GM13977 (cell line): ENCODE measurements around the gene SH3BP4.

ENCODE experiments used
- DNase-seq: peaks from one replicate; pipeline ENCODE4 v3.0.0; 2012; ENCODE audit warnings: low spot score
- in situ Hi-C: fragments of 300-500 bp; cut with MboI; formaldehyde crosslinking; loops from one replicate; pipeline ENCODE4 v1.12.0; 2022; ENCODE audit warnings: low sequenced_read_pairs, low pct_unique_long_range_greater_than_20kb, mixed read lengths, inconsistent platforms; ENCODE audit not compliant: unreplicated experiment
- TF ChIP-seq, protein P1 (sequence below): IDR thresholded peaks from 2 replicates; pipeline ENCODE4 v1.5.1; 2012; ENCODE audit warnings: mild to moderate bottlenecking, control low read depth; ENCODE audit not compliant: insufficient read depth; ENCODE audit errors: extremely low read depth, missing control alignments

The SH3BP4 gene

GRCh38 chr2:235096447-235096846 is 144.6 kb downstream of the SH3BP4 start:
- DNase-seq: no peak
- TF ChIP-seq, protein P1, sequence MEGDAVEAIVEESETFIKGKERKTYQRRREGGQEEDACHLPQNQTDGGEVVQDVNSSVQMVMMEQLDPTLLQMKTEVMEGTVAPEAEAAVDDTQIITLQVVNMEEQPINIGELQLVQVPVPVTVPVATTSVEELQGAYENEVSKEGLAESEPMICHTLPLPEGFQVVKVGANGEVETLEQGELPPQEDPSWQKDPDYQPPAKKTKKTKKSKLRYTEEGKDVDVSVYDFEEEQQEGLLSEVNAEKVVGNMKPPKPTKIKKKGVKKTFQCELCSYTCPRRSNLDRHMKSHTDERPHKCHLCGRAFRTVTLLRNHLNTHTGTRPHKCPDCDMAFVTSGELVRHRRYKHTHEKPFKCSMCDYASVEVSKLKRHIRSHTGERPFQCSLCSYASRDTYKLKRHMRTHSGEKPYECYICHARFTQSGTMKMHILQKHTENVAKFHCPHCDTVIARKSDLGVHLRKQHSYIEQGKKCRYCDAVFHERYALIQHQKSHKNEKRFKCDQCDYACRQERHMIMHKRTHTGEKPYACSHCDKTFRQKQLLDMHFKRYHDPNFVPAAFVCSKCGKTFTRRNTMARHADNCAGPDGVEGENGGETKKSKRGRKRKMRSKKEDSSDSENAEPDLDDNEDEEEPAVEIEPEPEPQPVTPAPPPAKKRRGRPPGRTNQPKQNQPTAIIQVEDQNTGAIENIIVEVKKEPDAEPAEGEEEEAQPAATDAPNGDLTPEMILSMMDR: no peak
- in situ Hi-C loops: no loop called here

DNA sequence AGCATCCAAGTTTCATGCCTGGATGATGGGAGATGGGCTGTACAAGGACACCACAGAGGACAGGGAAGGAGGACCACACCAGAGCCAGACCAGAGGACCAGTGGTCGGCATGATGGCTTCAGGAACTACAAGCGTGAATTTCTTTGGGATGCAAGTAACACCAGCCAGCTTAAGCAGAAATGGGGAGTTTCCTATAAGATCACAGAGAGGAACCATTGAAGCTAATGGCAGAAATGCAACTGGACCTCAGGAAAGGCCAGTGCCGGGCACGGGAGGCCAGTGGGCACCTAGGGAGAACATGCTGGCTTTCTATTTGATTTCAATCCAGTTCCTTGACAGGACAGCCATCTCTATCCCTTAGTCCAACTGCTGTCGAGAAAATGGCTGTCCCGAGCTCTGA is 145.4 kb downstream of the SH3BP4 start:
- in situ Hi-C loops: no loop called here
- TF ChIP-seq, protein P1: no peak

DNA sequence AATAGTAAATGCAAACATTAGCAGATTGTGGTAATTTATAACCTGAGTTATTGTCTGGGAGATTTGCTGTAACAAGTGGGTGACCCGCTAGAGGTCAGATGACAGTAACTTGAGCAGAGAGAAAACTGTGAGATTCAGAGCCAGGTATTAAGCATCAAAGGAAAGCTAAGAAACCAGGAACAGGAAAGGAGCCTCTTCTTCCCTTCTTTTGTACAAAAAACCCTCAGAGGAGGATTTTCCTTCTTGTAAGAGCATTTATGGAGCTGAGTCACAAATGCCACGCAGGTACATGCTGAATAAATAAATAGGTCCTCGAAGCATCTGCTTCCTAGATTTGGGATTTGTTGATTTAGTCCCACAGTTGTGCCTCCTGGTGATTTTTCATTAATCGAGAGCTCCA is 146.5 kb downstream of the SH3BP4 start:
- TF ChIP-seq, protein P1: no peak
- no peak for DNase-seq
- in situ Hi-C loops: no loop called here

More for the DNA sequence above, 145.4 kb downstream of the SH3BP4 start:
- no peak for DNase-seq

DNA sequence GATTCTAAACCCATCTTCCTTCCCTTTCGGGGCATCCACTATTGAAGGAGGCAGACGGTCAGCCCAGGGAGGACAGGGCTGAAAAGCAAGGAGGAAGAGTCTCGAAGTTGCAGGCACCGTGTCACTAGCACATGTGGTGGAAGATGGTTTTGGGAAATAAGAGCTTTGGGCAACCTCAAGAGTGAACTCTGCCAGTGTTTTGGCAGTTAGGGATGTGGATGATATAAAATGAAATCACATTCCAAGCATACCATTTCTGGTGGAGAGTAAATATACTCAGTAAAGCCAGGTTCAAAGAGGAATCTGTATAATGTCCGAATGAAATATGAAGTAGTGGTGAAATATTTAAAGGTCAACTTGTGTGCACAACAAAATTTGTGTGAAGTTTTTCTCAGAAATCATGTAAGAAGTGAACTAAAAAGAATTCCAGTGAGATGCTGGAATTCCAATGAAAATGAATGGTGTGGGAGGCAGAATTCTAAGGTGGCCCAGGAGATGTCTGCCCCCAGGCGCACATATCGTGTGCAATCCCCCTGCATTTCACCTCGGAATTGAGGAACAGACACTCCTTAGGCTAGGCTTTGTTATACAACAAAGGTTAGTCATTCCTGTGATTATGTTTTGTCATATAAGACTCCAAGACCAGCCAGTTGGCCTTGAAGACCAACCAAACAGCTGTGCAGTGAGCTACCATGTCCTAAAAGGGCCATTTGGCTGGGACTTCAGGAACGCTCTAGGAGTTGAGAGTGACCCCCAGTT is 147.1 kb downstream of the SH3BP4 start:
- DNase-seq: no peak
- in situ Hi-C loops: no loop called here
- TF ChIP-seq, protein P1: no peak

- no peak for DNase-seq
- in situ Hi-C loops: no loop called here
- TF ChIP-seq, protein P1: no peak
Observed at GRCh38 chr2:235102896-235103295, 151.1 kb downstream of the SH3BP4 start.
